Upper lobe of right lung (tissue), 1 donor: ENCODE data around the gene CAMK1G. TPM values are rescaled to one million over a fixed set of nuclear protein-coding genes. Genes with fewer than 3 reads are reported as not detected.

Experiments
- ATAC-seq: fragments of 200-7000 bp; cut with Tn5 transposase; one replicate; pipeline ENCODE4 v1.9.1; 2020; ENCODE audit warnings: mild to moderate bottlenecking, moderate library complexity
- DNase-seq: peaks from one replicate; pipeline ENCODE4 v3.0.0-alpha.2; 2020
- H3K27ac ChIP-seq: fragments of 200-600 bp; one replicate; pipeline ENCODE4 v1.8.0; 2022
- H3K27me3 ChIP-seq: fragments of 200-600 bp; one replicate; pipeline ENCODE4 v1.8.0; 2022; ENCODE audit warnings: mild to moderate bottlenecking
- H3K36me3 ChIP-seq: fragments of 200-600 bp; one replicate; pipeline ENCODE4 v1.8.0; 2022
- H3K4me1 ChIP-seq: fragments of 200-600 bp; one replicate; pipeline ENCODE4 v1.8.0; 2022
- H3K4me3 ChIP-seq: fragments of 200-600 bp; one replicate; pipeline ENCODE4 v1.8.0; 2022; ENCODE audit warnings: mild to moderate bottlenecking
- H3K9me3 ChIP-seq: fragments of 200-600 bp; one replicate; pipeline ENCODE4 v1.8.0; 2022
- CTCF ChIP-seq: fragments of 200-600 bp; IDR thresholded peaks from one replicate; pipeline ENCODE4 v1.8.0; 2022; ENCODE audit warnings: antibody characterized with exemption
- intact Hi-C: fragments of 100-400 bp; cut with DNase I; formaldehyde crosslinking; loops from one replicate; pipeline ENCODE4 v1.11.0; 2022
- total RNA-seq: library from RNA; stranded (reverse); fragmentation: NEBNext Ultra II Directional; extraction: Animal tissue kit (Norgen Biotek cat#: 25700); gene quantifications from one replicate; pipeline ENCODE4 v1.2.1, GENCODE V29; 2021
- donor health status: DM: no; HTN: yes; CAD: no; lungs with severe emphysema.

CAMK1G gene
- total RNA-seq, 1 donor from 2014 or later = 1.4 TPM

- intact Hi-C loops = no loop called here
- Histone ChIP-seq H3K27me3 (no peaks in the 10 kb centered on the region), H3K36me3 (no peaks in the 10 kb centered on the region), H3K27ac (no peak overlapping the region), H3K4me1 (no peaks in the 10 kb centered on the region), H3K9me3 (no peaks in the 10 kb centered on the region), H3K4me3 (no peak overlapping the region)
- DNase-seq (peak; percentile 10), ATAC-seq (no peak)
- no peak for TF ChIP-seq CTCF
Observed at GRCh38 chr1:209613400-209614150, 30.1 kb downstream of the CAMK1G start.

- H3K4me1 ChIP-seq = no peaks in the 10 kb centered on the region
- intact Hi-C loops = no loop called here
- peak; percentile 21 for DNase-seq
- H3K27me3 ChIP-seq = no peaks in the 10 kb centered on the region
- H3K9me3 ChIP-seq = no peaks in the 10 kb centered on the region
- H3K36me3 ChIP-seq = no peaks in the 10 kb centered on the region
- TF ChIP-seq CTCF = no peak
- H3K4me3 ChIP-seq = no peak overlapping the region
- no peak overlapping the region for H3K27ac ChIP-seq
- no peak for ATAC-seq
Observed at GRCh38 chr1:209614151-209614420, 30.6 kb downstream of the CAMK1G start.

GRCh38 chr1:209614906-209615305 lies 31.4 kb downstream of the CAMK1G start:
- Histone ChIP-seq H3K27me3 (no peaks in the 10 kb centered on the region), H3K4me3 (no peak overlapping the region), H3K27ac (no peak overlapping the region), H3K36me3 (no peaks in the 10 kb centered on the region), H3K9me3 (no peaks in the 10 kb centered on the region), H3K4me1 (no peaks in the 10 kb centered on the region)
- DNase-seq = no peak
- no peak for TF ChIP-seq CTCF
- intact Hi-C loops = no loop called here
- ATAC-seq = no peak

GRCh38 chr1:209616366-209617046 lies 33.0 kb downstream of the CAMK1G start:
- ATAC-seq (no peak), DNase-seq (peak; percentile 1)
- H3K27ac ChIP-seq = no peak overlapping the region
- peaks cover 3% of the 10 kb centered on the region for H3K4me1 ChIP-seq
- H3K9me3 ChIP-seq = no peaks in the 10 kb centered on the region
- intact Hi-C loops = no loop called here
- H3K36me3 ChIP-seq = no peaks in the 10 kb centered on the region
- no peaks in the 10 kb centered on the region for H3K27me3 ChIP-seq
- TF ChIP-seq CTCF = no peak
- no peak overlapping the region for H3K4me3 ChIP-seq

- no peaks in the 10 kb centered on the region for H3K36me3 ChIP-seq
- ATAC-seq (no peak), DNase-seq (peak; percentile 40)
- intact Hi-C loops = no loop called here
- H3K27me3 ChIP-seq = no peaks in the 10 kb centered on the region
- no peak overlapping the region for H3K4me3 ChIP-seq
- H3K27ac ChIP-seq = no peak overlapping the region
- no peaks in the 10 kb centered on the region for H3K9me3 ChIP-seq
- no peak for TF ChIP-seq CTCF
- peaks cover 3% of the 10 kb centered on the region for H3K4me1 ChIP-seq
Observed at GRCh38 chr1:209617047-209617673, 33.6 kb downstream of the CAMK1G start.
